LNCAP (cell line): ENCODE results near the gene SDCBP2.

Source experiments
- CTCF ChIP-seq: fragments of 450-650 bp; IDR thresholded peaks from 2 replicates; pipeline ENCODE4 v1.5.1; 2017; ENCODE audit warnings: mild to moderate bottlenecking

SDCBP2 gene

DNA sequence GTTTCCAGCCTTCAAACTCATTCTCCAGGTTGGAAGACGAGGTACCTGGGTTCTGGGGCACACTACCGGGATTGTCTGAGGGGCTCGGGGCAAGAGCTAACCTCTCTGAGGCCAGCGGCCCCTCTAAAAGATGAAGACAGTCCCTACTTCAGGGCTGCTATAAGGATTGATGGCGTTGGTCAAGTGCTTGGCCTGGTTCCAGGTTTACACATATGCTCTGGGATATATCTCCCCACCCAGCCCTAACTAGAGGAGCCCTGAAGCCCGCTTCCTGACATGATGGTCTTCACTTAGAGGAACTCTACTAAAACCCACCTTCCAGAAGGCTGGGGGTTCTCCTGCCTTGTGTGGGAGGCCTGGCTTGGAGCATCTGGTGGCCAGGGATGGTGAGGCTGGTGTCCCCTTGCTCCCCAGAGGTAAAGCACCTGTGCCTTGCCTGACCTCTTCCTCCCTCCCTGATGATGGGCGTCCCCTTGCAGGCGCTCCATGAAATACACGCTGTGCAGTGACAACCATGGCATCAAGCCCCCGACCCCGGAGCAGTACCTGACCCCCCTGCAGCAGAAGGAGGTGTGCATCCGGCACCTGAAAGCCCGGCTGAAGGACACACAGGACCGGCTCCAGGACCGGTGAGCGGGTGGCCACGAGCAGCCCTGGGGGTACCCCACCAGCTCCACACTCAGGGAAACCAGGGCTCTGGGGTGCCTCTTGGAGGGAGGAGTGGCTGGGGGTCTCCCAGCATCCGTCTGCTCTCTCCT lies 28.7 kb downstream of the SDCBP2 start:
- TF ChIP-seq CTCF = no peak

DNA sequence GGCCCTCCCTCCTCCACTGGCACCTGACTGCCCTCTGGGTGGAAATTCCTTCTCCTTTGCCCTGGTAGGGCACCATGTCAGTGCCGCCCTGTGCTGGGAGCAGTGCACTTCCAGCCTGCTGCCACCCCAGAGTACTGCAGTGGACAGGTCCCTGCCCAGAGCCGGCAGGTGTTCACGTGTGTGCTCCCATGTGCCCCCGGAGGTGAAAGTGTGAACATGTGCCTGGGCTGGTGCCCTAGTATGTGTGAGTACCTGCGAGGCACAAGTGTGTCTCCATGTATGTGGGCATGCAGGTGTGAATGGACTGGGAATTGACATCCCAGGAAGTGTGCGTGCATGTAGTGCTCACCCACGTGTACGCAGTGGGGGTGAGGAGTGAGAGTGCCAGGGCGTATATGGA lies 29.4 kb downstream of the SDCBP2 start:
- TF ChIP-seq CTCF = peak; percentile 38; the same call in 1 of the 2 replicates

GRCh38 chr20:1298888-1299511 lies 29.9 kb downstream of the SDCBP2 start:
- no peak for TF ChIP-seq CTCF

DNA sequence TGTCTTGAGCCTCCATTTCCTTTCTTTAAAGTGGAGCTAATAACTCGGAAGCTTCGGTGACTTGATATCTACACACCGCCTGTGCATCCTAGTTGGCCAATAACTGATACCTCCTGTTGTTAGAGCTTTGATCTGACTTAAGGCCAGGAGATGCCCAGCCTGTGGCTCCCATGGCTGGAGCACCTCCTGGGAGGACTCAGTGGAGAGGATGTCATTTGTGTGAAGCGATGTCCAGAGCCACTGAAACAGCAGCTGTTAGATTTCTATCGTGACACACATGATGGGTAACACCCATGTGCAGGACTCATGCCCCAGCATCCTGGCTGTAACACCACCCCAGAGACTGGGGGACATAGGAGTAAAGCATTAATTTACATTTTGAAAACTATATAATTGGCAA lies 30.8 kb downstream of the SDCBP2 start:
- no peak for TF ChIP-seq CTCF

DNA sequence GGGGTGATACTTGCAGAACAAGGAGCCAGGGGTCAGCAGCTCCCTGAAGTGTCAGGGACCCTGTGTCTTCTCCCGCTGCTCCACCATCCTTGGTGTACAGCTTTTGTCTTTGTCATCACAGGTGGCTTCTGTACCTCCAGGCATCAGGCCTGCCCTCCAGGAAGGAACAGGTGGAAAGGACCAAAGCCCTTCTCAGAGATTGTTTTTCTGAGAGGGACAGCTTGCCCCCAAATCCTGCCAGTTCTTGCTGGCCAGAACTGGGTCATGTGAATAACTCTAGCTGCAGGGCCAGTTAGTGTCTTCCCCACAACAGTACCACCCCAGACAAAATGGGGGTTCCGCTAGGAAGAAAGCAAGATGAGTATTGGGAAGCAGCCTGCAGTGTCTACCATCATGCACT lies 31.5 kb downstream of the SDCBP2 start:
- no peak for TF ChIP-seq CTCF

GRCh38 chr20:1296922-1297321 lies 32.0 kb downstream of the SDCBP2 start:
- TF ChIP-seq CTCF = no peak

DNA sequence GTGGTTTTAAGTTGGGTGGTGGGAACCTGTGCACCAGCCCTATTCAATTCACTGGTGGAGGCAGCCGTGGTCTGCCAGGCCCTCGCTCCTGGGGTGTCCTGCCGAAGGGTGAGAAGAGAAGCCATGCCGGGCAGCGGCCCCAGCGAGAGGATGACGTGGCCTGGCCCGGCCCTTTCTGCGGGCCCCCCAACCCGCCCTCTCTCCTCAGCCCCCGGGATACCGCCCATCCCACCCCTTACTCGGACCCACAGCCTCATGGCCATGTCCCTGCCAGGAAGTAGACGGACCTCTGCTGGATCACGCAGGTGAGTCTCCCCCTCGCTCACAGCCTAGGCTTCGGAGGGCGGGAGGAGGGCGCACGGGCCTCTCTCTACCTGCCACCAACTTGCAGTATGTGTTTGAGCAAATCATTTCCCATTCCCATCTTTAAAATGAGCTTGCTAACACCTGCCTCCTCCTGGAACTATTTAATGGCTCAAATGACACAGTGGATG lies 32.8 kb downstream of the SDCBP2 start:
- no peak for TF ChIP-seq CTCF
